Mesangial cell (primary cell): ENCODE results near the gene TFE3. TPM values are rescaled to one million over a fixed set of nuclear protein-coding genes. Genes with fewer than 3 reads are reported as not detected.

Experiments used
- total RNA-seq: library from RNA; depleted of rRNA; stranded (reverse); fragments of >200 nt; gene quantifications from 2 replicates; pipeline ENCODE4 v1.2.3, GENCODE V29; 2015

TFE3 gene, protein sequence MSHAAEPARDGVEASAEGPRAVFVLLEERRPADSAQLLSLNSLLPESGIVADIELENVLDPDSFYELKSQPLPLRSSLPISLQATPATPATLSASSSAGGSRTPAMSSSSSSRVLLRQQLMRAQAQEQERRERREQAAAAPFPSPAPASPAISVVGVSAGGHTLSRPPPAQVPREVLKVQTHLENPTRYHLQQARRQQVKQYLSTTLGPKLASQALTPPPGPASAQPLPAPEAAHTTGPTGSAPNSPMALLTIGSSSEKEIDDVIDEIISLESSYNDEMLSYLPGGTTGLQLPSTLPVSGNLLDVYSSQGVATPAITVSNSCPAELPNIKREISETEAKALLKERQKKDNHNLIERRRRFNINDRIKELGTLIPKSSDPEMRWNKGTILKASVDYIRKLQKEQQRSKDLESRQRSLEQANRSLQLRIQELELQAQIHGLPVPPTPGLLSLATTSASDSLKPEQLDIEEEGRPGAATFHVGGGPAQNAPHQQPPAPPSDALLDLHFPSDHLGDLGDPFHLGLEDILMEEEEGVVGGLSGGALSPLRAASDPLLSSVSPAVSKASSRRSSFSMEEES
- total RNA-seq: 67.7 and 71.9 TPM in 2 replicates

DNA sequence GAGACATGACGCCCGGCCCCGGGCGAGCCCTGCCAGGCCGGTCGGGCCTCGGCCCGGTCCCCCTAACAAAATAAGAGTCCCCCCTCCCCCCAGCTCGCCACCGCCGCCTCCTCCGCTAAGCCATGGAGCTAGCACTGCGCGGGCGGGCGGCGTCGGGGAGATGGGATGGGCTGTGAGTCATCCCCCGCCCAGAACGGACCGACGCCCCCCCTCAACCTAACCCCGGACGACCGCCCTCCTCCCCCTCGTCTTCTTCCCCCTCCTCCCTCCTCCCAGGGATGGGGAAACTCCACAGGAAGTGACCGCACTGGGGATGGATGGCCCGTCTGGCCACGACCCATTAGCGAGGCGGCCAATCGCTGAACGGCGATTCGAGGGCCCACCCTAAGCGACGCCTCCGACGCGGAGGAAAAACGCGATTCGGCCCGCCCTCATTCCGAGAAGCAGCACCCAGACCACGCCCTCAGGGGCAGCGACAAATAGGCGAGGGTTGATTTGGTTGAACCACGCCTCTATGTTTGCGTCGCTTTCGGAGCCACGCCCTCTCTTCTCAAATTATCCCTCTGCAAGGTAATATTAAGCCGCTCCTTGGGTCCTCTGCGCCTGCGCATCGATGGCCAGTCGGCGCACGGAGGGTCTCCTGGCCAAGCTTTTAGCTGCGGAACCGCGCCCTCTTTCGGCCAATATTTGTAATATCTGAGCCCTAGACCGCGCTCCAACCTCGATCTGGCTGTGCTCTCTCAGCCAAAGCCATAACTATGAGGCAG is at the start of gene TFE3:
Gene TFE3 (minus strand): TSS at position 138 of the 767 bp plus-strand sequence. CDS start 131 bp downstream, at position 7.

DNA sequence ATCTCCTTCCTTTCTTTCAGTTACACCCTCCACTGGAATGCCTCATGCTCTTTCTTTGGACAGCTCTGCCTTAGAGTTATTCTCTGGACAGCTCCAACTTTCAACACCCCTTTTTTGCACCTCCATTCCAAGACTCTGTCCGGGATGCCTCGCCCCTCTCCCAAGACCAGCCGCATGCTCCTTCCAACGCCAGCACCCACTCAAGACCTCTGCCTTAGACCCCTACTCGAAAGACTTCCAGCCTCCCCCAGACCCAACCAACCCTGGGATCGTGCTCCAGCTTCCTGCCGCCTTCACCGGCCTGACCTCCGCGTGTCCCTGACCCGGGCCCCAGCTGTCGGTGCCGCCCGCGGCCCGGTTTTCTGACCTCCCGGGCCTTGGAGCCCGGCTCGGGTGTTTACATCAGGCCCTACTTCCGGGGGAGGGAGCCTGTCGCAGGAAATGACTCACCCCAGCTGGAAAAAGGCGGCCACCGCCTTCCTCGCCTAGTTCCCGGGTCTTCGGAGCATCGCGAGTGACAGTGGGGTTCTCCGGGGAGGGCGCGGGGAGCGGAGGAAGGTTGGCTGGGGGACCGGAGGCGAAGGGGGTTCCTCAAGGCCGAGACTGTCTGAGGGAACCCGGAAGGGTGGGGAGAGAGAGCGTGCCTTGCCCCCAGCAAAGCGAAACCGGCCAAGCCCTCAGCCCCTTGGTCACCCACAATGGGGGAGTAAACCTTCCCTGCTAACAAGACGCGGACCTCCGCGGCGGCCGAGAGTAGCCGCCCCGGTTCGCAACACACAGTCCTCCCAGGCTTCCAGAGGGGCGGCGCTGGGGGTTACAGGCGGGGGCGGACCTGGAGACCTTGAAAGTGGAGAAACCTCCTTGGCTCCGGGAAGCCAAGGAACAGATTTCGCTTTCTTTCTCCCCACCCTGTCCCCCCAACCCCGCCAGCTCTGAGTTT is 36.6 kb upstream of the TFE3 start, which contains the start of gene WDR45:
Gene WDR45 (minus strand): TSS at position 399 of the 940 bp plus-strand sequence. CDS start 1,792 bp downstream, outside the sequence.

DNA sequence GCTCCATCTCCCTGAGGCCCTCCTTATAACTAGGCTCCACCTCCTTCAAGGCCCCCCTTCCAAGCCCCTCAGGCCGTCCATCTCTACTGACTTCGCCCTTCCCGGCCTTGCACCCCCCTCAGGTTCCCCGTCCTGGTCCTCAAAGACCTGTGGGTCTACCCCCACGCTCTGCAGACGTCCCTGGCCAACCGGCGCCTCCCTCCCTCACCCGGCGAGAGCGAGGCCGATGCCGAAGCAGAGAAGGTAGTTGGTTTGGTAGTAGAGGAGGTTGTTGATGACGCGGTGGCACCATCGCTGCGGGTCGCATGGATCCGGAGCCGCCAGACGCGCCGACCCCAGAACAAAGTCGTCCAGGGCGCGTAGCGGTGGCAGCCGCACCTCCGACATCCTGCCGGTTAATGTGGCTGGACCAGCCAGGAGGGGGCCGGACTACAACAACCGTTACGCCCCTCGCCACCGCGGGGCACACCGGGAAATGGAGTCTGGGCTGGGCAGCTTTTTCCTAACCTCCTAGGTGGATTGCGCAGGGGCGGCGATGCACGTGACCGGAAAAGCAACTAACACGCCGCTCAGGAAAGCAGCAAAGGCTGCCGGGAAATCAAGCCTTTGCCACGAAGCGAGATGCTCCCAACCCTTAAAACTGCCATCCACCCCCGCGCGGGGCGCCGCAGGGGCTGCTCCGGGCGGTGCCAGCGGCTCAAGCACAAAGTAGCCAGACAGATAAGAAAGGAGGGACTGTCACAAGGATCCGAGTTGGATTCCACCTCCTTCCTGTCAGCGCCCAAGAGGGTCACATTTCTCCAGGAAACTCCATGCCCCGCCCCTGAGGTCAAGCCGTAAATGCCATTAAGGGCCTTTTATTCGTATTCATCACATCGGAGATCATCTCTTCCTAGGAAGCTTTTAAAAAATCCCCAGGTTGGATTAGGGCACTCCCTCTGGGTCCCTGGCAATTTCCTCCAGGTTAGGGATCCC is 30.7 kb upstream of the TFE3 start, which contains the start of gene PRAF2:
Gene PRAF2 (minus strand): TSS at position 402 of the 975 bp plus-strand sequence. CDS start 15 bp downstream, at position 387.

DNA sequence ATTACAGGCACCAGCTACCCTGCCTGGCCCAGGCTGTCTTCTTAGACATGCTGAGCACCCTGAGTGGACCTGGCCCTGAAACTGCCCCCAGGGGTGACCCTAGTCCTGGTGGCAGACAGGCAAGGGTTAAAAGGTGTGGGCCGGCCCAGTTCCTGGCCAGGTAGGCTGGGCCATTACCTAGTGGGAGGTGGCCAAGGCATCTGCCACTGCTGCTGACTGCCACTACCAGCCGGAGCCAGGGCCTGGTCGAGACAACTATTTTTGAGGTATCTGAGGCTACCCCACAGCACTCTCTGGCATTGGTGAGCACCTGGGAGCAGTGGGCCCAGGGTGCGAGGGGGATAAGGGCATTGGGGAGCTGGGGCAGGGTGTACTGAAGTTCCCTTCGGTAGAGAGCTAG is 15.6 kb upstream of the TFE3 start, which contains the start of gene CCDC120:
Gene CCDC120 (plus strand): TSS at position 206 of the 400 bp plus-strand sequence. CDS start 3,043 bp downstream, outside the sequence.

DNA sequence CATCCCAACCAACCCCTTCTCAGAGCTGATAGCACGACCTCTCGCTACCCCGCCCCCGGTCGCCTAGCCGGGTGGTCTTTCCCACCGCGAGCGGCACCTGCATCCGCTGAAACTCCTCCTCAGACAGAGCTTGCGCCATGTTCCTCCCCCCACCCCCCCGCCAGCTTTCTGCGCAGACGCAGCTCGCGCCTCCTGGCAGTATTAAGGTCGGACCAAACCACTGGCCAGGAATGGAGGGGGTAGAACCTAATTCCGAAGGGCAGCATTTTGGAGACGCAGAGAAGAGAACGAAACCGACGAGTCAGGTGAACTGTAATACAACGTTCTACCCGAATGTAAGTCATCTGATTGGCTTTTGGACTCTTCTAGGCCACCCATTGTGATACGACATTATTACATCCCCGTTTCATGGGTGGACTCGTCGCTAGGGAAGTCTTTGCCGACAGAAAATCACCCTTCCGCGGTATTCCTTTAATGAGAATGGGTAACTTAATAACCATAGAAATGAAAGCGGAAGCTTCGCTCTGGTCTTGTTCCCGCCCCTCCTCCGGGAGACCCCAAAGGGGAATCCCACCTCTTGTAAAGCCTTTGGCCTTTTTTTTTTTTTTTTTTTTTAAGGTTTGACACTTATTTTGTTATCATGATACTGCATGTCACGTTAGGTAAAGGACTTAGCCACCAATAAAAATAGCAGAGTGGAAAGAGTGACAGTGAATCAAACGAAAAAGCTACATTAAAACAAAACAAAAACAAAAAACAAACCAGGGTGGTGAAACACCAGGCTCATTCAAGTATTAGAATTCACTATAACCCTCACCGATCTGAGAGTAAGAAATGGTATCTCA is 40.8 kb downstream of the TFE3 start, which contains the start of gene GRIPAP1:
Gene GRIPAP1 (minus strand): TSS at position 174 of the 845 bp plus-strand sequence. CDS start 35 bp downstream, at position 139.

Other genes starting within 250 kb of the TFE3 start
- 44.2 and 61.4 TPM in 2 replicates for gene HDAC6, start 241.3 kb downstream of the TFE3 start, total RNA-seq
- not detected in 2 replicates for gene ERAS, start 216.8 kb downstream of the TFE3 start, total RNA-seq
- 9.5 and 32.6 TPM in 2 replicates for gene PCSK1N, start 207.7 kb downstream of the TFE3 start, total RNA-seq
- gene TIMM17B, start 145.6 kb downstream of the TFE3 start, total RNA-seq: 76.9 and 84.4 TPM in 2 replicates
- gene PQBP1, start 145.4 kb downstream of the TFE3 start, total RNA-seq: 59.7 and 70.9 TPM in 2 replicates
- gene SLC35A2, start 131.7 kb downstream of the TFE3 start, total RNA-seq: 26.7 and 34.0 TPM in 2 replicates
- 9.0 and 13.0 TPM in 2 replicates for gene PIM2, start 124.3 kb downstream of the TFE3 start, total RNA-seq
- gene OTUD5, start 85.8 kb downstream of the TFE3 start, total RNA-seq: 34.7 and 47.8 TPM in 2 replicates
- 0.98 and 3.4 TPM in 2 replicates for gene KCND1, start 71.5 kb downstream of the TFE3 start, total RNA-seq
- 9.3 and 17.5 TPM in 2 replicates for gene GRIPAP1, start 41.1 kb downstream of the TFE3 start, total RNA-seq
- 3.1 and 10.0 TPM in 2 replicates for gene CCDC120, start 15.6 kb upstream of the TFE3 start, total RNA-seq
- gene PRAF2, start 30.6 kb upstream of the TFE3 start, total RNA-seq: 27.7 and 35.4 TPM in 2 replicates
- gene WDR45, start 36.5 kb upstream of the TFE3 start, total RNA-seq: 30.3 and 77.5 TPM in 2 replicates
- 19.9 and 21.2 TPM in 2 replicates for gene GPKOW, start 80.4 kb upstream of the TFE3 start, total RNA-seq
- gene MAGIX, start 119.4 kb upstream of the TFE3 start, total RNA-seq: 1.8 and 4.6 TPM in 2 replicates
- gene PLP2, start 128.5 kb upstream of the TFE3 start, total RNA-seq: 109 and 200 TPM in 2 replicates
- 9.8 and 10.8 TPM in 2 replicates for gene PRICKLE3, start 143.0 kb upstream of the TFE3 start, total RNA-seq
- gene SYP, start 156.8 kb upstream of the TFE3 start, total RNA-seq: 1.5 TPM in 1 of 2 replicates, not detected in the other
- under 0.01 TPM in 1 of 2 replicates, not detected in the other for gene CACNA1F, start 190.0 kb upstream of the TFE3 start, total RNA-seq
- 22.0 and 23.7 TPM in 2 replicates for gene CCDC22, start 192.1 kb upstream of the TFE3 start, total RNA-seq
- gene FOXP3, start 221.4 kb upstream of the TFE3 start, total RNA-seq: not detected in 2 replicates
- 1.5 and 9.5 TPM in 2 replicates for gene PPP1R3F, start 226.4 kb upstream of the TFE3 start, total RNA-seq